ENCODE results near the gene FAM110A.
"Not testable (repeated sequence)": the region's sequence is repeated elsewhere in the genome, so short reads cannot be mapped to it uniquely, and the experiment has no call there.

Gene FAM110A

GRCh38 chr20:845226-845868 lies 11.8 kb downstream of the FAM110A start:
- no peak for DNase-seq

- no peak for DNase-seq
These were observed 12.7 kb downstream of the FAM110A start for GRCh38 chr20:845941-846893.

GRCh38 chr20:846894-847278 lies 13.4 kb downstream of the FAM110A start:
- DNase-seq = no peak

- DNase-seq = no peak
These were observed 14.7 kb downstream of the FAM110A start for GRCh38 chr20:848193-848592.

GRCh38 chr20:848731-849130 lies 15.2 kb downstream of the FAM110A start:
- not testable (repeated sequence) for DNase-seq

- no peak for DNase-seq
These were observed 20.0 kb downstream of the FAM110A start for GRCh38 chr20:853406-853996.

GRCh38 chr20:854601-855000 lies 21.1 kb downstream of the FAM110A start:
- no peak for DNase-seq

- no peak for DNase-seq
These were observed 22.2 kb downstream of the FAM110A start for GRCh38 chr20:855466-856360.

GRCh38 chr20:856361-856775 lies 22.9 kb downstream of the FAM110A start:
- DNase-seq = peak; percentile 69

- DNase-seq = no peak
These were observed 24.5 kb downstream of the FAM110A start for GRCh38 chr20:858011-858410.

- no peak for DNase-seq
These were observed 26.3 kb downstream of the FAM110A start for GRCh38 chr20:859751-860231.

- no peak for DNase-seq
These were observed 27.4 kb downstream of the FAM110A start for GRCh38 chr20:860891-861290.

GRCh38 chr20:865440-865839 lies 31.9 kb downstream of the FAM110A start:
- DNase-seq = no peak

- no peak for DNase-seq
These were observed 34.8 kb downstream of the FAM110A start for GRCh38 chr20:868279-868678.

GRCh38 chr20:869606-870005 lies 36.1 kb downstream of the FAM110A start:
- DNase-seq = no peak

- no peak for DNase-seq
These were observed 37.2 kb downstream of the FAM110A start for GRCh38 chr20:870758-871157.

GRCh38 chr20:871436-871835 lies 37.9 kb downstream of the FAM110A start:
- no peak for DNase-seq

GRCh38 chr20:871948-872347 lies 38.4 kb downstream of the FAM110A start:
- DNase-seq = no peak

GRCh38 chr20:872855-873520 lies 39.5 kb downstream of the FAM110A start:
- no peak for DNase-seq

GRCh38 chr20:873875-874607 lies 40.5 kb downstream of the FAM110A start:
- DNase-seq = no peak

GRCh38 chr20:875115-875514 lies 41.6 kb downstream of the FAM110A start:
- no peak for DNase-seq

All from 8988T (cell line).